OCI-LY1 (cell line): ENCODE measurements around the gene EPB41.

Experiments
- H2AFZ ChIP-seq: fragments of 200-600 bp; sonication (generic), shearing (Covaris generic); 2 replicates; pipeline ENCODE4 v1.6.0; 2014; ENCODE audit warnings: antibody characterized with exemption, mild to moderate bottlenecking, low read length
- H3F3A ChIP-seq: fragments of 200-600 bp; sonication (generic), shearing (Covaris generic); 2 replicates; pipeline ENCODE4 v1.6.0; 2014; ENCODE audit warnings: mild to moderate bottlenecking, antibody characterized with exemption, low read length, moderate library complexity; ENCODE audit not compliant: insufficient read depth
- H3K27ac ChIP-seq: fragments of 200-600 bp; sonication (generic); 2 replicates; pipeline ENCODE4 v1.5.1; 2014; ENCODE audit warnings: low read length, mixed run types, mild to moderate bottlenecking, low read depth; ENCODE audit not compliant: poor library complexity, severe bottlenecking
- H3K27me3 ChIP-seq: fragments of 200-600 bp; sonication (generic); 2 replicates; pipeline ENCODE4 v1.6.0; 2014; ENCODE audit warnings: antibody characterized with exemption, mild to moderate bottlenecking, low read length, moderate library complexity; ENCODE audit not compliant: insufficient read depth
- H3K36me3 ChIP-seq: fragments of 200-600 bp; sonication (generic); 2 replicates; pipeline ENCODE4 v1.6.1; 2014; ENCODE audit warnings: mild to moderate bottlenecking, antibody characterized with exemption, low read length, moderate library complexity, mixed read lengths; ENCODE audit not compliant: insufficient read depth
- H3K4me1 ChIP-seq: fragments of 200-600 bp; sonication (generic); 2 replicates; pipeline ENCODE4 v1.5.1; 2014; ENCODE audit warnings: mild to moderate bottlenecking, low read length, moderate library complexity; ENCODE audit not compliant: insufficient read depth, severe bottlenecking
- H3K4me2 ChIP-seq: fragments of 200-600 bp; sonication (generic), shearing (Covaris generic); 2 replicates; pipeline ENCODE4 v1.6.1; 2014; ENCODE audit warnings: low read length
- H3K4me3 ChIP-seq: fragments of 200-600 bp; sonication (generic); 2 replicates; pipeline ENCODE4 v1.5.1; 2014; ENCODE audit warnings: low read length, low read depth, mild to moderate bottlenecking, mixed read lengths; ENCODE audit not compliant: poor library complexity, severe bottlenecking
- H3K79me2 ChIP-seq: fragments of 200-600 bp; shearing (Covaris generic); 2 replicates; pipeline ENCODE4 v1.6.1; 2016; ENCODE audit warnings: mixed run types, low read length, mixed read lengths; ENCODE audit not compliant: insufficient read depth
- H3K9ac ChIP-seq: fragments of 200-600 bp; sonication (generic), shearing (Covaris generic); 2 replicates; pipeline ENCODE4 v1.6.1; 2014; ENCODE audit warnings: mild to moderate bottlenecking, low read length, mixed read lengths
- H3K9me2 ChIP-seq: fragments of 200-600 bp; sonication (generic), shearing (Covaris generic); 2 replicates; pipeline ENCODE4 v1.6.1; 2014; ENCODE audit warnings: low read depth, mild to moderate bottlenecking, low read length, mixed read lengths
- H3K9me3 ChIP-seq: fragments of 200-600 bp; shearing (Covaris generic); 2 replicates; pipeline ENCODE4 v1.6.1; 2014; ENCODE audit warnings: low read length, mixed read lengths
- H4K20me1 ChIP-seq: fragments of 200-600 bp; sonication (generic), shearing (Covaris generic); 2 replicates; pipeline ENCODE4 v1.6.0; 2016; ENCODE audit warnings: mild to moderate bottlenecking, low read length; ENCODE audit not compliant: insufficient read depth
- CTCF ChIP-seq: fragments of 200-600 bp; sonication (generic), shearing (Covaris generic); IDR thresholded peaks from 2 replicates; pipeline ENCODE4 v1.5.1; 2017; ENCODE audit warnings: mild to moderate bottlenecking, antibody characterized with exemption, low read length, moderate library complexity, mixed read lengths
- EZH2 ChIP-seq: fragments of 200-600 bp; sonication (generic), shearing (Covaris generic); IDR thresholded peaks from 2 replicates; pipeline ENCODE4 v1.8.0; 2017; ENCODE audit warnings: borderline replicate concordance, mixed run types, mild to moderate bottlenecking, antibody characterized with exemption, low read length, moderate library complexity, mixed read lengths

The EPB41 gene

GRCh38 chr1:28877132-28877781, 37.1 kb upstream of the EPB41 start:
- Histone ChIP-seq H3K27me3 (no peaks in the 10 kb centered on the region), H3K9me2 (no peaks in the 10 kb centered on the region), H4K20me1 (no peaks in the 10 kb centered on the region), H3K4me1 (peaks cover 10% of the 10 kb centered on the region), H3K4me3 (no peak overlapping the region), H3K27ac (no peak overlapping the region), H3K79me2 (no peaks in the 10 kb centered on the region), H3K9me3 (no peaks in the 10 kb centered on the region), H3K9ac (no peak overlapping the region), H3K4me2 (no peak overlapping the region), H3F3A (no peaks in the 10 kb centered on the region), H2AFZ (no peak overlapping the region), H3K36me3 (no peaks in the 10 kb centered on the region)
- TF ChIP-seq EZH2, result no peak
- TF ChIP-seq CTCF, result peak; percentile 96

- Histone ChIP-seq H3K4me2 (no peak overlapping the region), H3K9ac (no peak overlapping the region)
- TF ChIP-seq CTCF (no peak), EZH2 (no peak)
Measured at GRCh38 chr1:28878796-28879195, 35.6 kb upstream of the EPB41 start.

DNA sequence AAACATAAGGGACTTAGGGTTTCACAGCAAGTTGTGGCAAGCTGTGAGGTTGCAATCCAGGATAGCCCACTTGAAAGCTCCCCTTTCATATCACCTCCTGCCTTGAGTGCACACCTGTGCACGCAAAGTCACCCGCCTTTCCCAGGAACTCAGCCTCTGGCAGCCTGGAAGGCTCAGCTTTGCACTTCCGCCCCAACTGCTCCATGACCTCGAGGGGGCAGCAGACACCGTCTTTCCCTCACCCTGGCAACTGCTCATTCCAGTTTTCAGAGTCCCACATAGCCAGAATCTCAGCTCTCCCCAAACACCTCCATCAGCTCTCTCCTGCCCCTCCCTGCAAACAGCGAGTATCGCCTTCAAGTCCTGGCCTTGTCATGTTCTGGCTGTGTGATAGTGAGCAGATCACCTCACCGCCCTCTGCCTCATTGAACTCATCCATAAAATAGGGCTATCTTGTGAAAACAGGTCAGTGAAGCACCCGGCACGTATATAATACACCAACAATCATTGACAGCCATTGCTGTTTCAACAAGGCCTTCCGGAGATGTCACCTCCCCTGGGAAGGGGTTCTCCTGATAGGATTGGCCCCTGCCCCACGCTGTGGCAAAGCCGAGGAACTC, 32.2 kb upstream of the EPB41 start:
- Histone ChIP-seq H3K9ac (no peak overlapping the region; the same call in 1 of the 2 replicates), H3K9me2 (no peaks in the 10 kb centered on the region), H3K79me2 (no peaks in the 10 kb centered on the region), H3K4me1 (peaks cover 48% of the 10 kb centered on the region), H3K27me3 (no peaks in the 10 kb centered on the region), H3K36me3 (no peaks in the 10 kb centered on the region), H3F3A (peaks cover 10% of the 10 kb centered on the region; the same call in 1 of the 2 replicates), H2AFZ (no peak overlapping the region), H3K4me2 (peak overlapping the region; percentile 46; the same call in 1 of the 2 replicates), H4K20me1 (no peaks in the 10 kb centered on the region), H3K9me3 (no peaks in the 10 kb centered on the region), H3K4me3 (no peak overlapping the region), H3K27ac (peak overlapping the region; percentile 55)
- peak; percentile 96 for TF ChIP-seq CTCF
- no peak for TF ChIP-seq EZH2

More at GRCh38 chr1:28878796-28879195, 35.6 kb upstream of the EPB41 start:
- Histone ChIP-seq H3K79me2 (no peaks in the 10 kb centered on the region), H3K4me1 (peaks cover 22% of the 10 kb centered on the region), H4K20me1 (no peaks in the 10 kb centered on the region), H2AFZ (no peak overlapping the region), H3K27me3 (no peaks in the 10 kb centered on the region), H3K27ac (no peak overlapping the region), H3K9me3 (no peaks in the 10 kb centered on the region), H3K36me3 (no peaks in the 10 kb centered on the region), H3K9me2 (no peaks in the 10 kb centered on the region), H3F3A (peaks cover 4% of the 10 kb centered on the region; the same call in 1 of the 2 replicates), H3K4me3 (no peak overlapping the region)
